Ammon's horn (tissue), 1 donor: ENCODE measurements around the gene CLASP1.
"Not testable (repeated sequence)": the region's sequence is repeated elsewhere in the genome, so short reads cannot be mapped to it uniquely, and the experiment has no call there.

Source experiments
- DNase-seq: peaks from one replicate; pipeline ENCODE4 v3.0.0-alpha.2; 2016; ENCODE audit warnings: low spot score

CLASP1 gene

GRCh38 chr2:121473512-121473911 lies 175.8 kb downstream of the CLASP1 start:
- no peak for DNase-seq

- DNase-seq, result no peak
Measured at GRCh38 chr2:121472470-121472993, 176.7 kb downstream of the CLASP1 start.

- DNase-seq, result no peak
Measured at GRCh38 chr2:121471532-121472469, 177.5 kb downstream of the CLASP1 start.

- DNase-seq, result no peak
Measured at GRCh38 chr2:121470917-121471316, 178.3 kb downstream of the CLASP1 start.

GRCh38 chr2:121469356-121469755 lies 179.9 kb downstream of the CLASP1 start:
- DNase-seq, result no peak

- DNase-seq, result no peak
Measured at GRCh38 chr2:121468936-121469335, 180.3 kb downstream of the CLASP1 start.

- no peak for DNase-seq
Measured at GRCh38 chr2:121459291-121459690, 190.0 kb downstream of the CLASP1 start.

- DNase-seq, result no peak
Measured at GRCh38 chr2:121456325-121456724, 192.9 kb downstream of the CLASP1 start.

GRCh38 chr2:121455446-121455845 lies 193.8 kb downstream of the CLASP1 start:
- no peak for DNase-seq

- DNase-seq, result no peak
Measured at GRCh38 chr2:121454549-121455090, 194.6 kb downstream of the CLASP1 start.

- DNase-seq, result no peak
Measured at GRCh38 chr2:121451398-121451797, 197.9 kb downstream of the CLASP1 start.

GRCh38 chr2:121450301-121450700 lies 199.0 kb downstream of the CLASP1 start:
- DNase-seq, result no peak

GRCh38 chr2:121446647-121447241 lies 202.5 kb downstream of the CLASP1 start:
- DNase-seq, result no peak

- no peak for DNase-seq
Measured at GRCh38 chr2:121442889-121443288, 206.4 kb downstream of the CLASP1 start.

GRCh38 chr2:121438290-121438689 lies 211.0 kb downstream of the CLASP1 start:
- DNase-seq, result not testable (repeated sequence)

- DNase-seq, result no peak
Measured at GRCh38 chr2:121436918-121437317, 212.3 kb downstream of the CLASP1 start.

- DNase-seq, result no peak
Measured at GRCh38 chr2:121435790-121436189, 213.5 kb downstream of the CLASP1 start.

GRCh38 chr2:121431214-121431613 lies 218.0 kb downstream of the CLASP1 start:
- DNase-seq, result no peak

- DNase-seq, result no peak
Measured at GRCh38 chr2:121429927-121430520, 219.2 kb downstream of the CLASP1 start.

- DNase-seq, result no peak
Measured at GRCh38 chr2:121429119-121429903, 220.0 kb downstream of the CLASP1 start.

GRCh38 chr2:121427187-121427689 lies 222.0 kb downstream of the CLASP1 start:
- DNase-seq, result no peak
